NCI-H345 treated with DMSO at 0.1 percent for 48 hours (cell line): Measurements from ENCODE around the gene MYH10.

Source experiments
- DNase-seq: peaks from one replicate; lab custom pipeline; 2025; ENCODE audit not compliant: unreplicated experiment; lab: John Stamatoyannopoulos, UW

MYH10 gene

DNA sequence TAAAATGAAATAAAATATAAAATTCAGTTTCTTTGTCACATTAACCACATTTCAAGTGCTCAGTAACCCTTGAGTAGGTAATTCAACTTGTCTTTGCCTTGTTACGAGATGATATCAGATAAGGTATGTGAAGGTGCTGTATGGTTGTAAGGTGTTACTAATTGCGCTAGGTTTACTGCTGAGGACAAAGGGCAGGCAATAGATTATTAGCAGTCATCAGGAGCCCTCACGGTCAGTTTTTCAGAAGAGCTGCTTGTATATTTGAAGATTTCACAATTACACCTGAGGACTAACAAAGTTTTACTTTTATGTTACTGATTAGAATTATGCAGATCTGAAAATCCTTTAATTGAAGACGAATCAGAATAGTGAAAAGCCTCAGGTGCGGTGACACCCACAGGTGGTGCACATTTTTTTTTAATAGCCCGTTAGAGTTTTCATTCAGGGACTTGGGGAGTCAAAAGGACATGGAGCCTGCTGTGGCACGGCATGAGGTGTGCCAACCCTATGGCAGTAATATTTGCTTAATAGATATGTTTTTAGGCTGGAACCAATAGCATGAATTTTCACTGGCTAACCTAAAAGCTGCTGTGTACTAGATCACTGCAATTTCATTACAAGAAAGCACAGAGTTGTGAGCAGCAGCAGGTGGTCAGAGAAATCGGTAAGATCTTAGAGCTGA, 178.5 kb downstream of the MYH10 start:
- no peak for DNase-seq

DNA sequence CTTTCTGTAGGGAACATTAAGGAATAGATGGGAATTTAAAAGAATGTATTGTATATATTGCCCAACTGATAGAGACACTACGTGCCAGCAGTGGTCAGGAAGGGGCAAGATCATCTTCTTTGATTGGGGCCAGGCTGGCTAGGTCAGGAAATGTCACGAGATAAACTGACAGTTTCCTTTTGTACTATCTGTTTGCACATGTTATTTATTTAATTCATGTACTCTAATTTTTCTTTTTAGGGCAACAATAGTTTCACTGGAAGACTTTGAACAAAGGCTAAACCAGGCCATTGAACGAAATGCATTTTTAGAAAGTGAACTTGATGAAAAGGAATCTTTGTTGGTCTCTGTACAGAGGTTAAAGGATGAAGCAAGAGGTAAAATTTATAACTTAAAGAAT, 182.2 kb downstream of the MYH10 start:
- no peak for DNase-seq

DNA sequence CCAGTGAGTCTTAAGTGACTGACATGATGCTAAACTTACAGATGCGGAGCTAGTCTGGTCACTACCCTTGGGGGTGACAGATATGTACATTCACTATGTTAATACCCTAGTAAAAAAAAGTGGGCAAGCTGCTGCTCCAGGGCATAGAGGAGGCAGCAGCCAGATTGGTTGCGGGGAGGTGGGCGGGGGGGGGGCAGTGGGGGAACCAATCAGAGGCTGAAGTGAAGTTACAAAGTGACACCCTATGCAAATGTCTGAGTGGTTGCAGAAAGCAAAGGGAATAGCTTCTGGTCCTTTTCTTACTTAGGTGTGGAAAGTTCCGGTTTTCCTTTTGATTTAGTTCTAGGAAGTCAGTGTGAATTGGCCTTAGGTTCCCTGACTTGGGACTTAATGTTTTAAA, 182.7 kb downstream of the MYH10 start:
- DNase-seq, result no peak

DNA sequence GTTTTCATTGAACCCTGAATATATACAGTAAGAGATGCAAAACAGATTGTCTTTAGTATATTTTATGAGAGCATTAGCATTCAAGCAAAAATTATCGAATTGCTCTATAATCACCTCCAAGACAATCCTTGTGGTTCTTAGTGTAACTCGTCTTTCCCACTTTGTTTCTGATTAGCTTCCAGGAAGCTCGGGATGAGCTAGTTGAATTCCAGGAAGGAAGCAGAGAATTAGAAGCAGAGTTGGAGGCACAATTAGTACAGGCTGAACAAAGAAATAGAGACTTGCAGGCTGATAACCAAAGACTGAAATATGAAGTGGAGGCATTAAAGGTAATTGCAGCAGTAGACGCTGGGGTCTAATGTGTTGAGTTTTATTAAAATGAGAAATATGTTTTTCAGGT, 185.0 kb downstream of the MYH10 start:
- no peak for DNase-seq

DNA sequence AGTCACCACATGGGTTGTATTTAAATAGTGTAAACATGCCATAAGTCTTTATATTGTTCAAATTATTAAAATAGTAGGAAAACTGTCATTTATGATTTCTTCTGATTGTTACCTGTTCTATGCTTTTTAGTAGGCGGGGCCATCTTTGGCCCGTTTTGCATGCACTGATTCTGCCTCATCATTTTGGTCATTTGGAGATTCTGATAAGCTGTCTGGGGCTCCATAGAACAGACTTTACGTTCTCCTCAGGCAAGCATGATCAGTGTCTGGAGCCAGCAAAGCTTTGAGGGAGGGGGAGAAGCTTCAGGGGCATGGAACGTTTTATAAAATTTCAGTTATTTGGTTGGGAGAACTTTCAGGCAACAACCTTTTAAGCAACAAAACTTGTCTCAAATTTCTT, 186.0 kb downstream of the MYH10 start:
- no peak for DNase-seq

DNA sequence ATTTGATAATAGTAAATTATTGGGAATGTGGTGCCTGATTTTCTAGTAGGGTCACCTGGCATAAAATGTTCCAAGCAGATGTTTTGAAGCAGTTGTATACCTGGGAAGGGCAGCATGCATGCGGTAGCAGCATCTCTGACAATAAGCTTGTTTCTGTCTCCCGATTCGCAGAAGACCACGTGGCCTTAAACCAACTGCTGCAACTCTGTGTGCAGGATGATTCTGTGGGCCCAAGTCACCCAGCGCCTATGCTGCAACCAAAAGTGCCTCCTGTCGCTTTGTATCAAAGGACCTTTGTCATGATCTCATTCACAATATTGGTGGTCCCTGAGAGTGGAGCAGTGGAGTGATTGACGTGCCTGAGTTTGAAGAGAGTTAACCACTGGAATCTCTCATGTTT, 186.8 kb downstream of the MYH10 start:
- no peak for DNase-seq

DNA sequence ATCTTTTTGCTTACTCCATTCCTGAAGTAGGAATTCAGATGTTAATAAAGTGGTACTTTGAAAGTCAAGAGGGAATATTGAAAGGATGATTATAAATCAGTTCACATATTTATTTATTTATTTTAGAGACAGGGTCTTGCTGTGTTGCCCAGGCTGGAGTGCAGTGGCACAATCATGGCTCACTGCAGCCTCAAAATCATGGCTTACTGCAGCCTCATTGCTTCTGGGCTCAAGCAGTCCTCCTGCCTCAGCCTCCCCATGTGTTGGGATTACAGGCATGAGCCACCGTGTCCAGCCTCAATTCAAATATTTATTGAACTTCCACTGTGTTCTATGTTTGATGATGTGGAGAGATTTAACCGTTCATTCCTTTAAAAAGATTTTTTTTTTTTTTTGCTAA, 188.2 kb downstream of the MYH10 start:
- no peak for DNase-seq

DNA sequence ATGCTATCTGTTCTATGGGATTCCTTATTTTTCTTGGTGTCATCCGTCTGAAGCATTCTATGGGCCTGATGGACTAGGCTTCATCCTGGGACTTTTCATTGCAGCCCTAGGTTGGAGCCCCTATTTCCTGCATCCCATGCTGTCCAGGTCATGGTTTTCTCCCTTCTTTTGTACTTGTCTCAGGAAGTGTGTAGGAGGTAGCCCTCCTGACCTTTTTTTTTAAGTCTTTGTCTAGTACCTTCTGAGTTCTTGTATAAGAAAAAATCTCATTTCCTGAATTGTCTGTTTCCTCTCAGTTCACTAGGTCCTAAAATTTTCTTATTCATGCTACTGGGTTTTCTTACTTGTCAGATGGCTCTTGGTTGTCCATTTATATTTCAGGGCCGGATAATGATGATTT, 188.8 kb downstream of the MYH10 start:
- DNase-seq, result no peak

DNA sequence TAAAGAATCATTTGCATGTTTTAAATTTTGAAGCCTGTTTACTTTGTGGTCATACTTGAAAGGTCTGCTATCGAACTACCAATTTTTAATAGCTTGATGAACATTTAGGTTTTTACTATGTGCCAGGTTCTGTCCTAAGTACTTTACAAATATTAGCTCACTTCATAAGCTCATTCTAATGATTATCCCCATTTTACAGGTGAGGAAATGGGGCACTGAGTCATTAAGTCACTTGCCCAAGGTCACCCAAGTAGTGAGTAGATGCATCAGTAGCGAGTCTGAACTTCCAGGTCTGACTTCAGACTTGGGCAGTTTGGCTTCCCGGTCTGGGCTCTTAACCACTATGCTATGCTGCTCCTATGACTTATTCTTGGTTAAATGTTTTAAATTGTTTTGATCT, 190.8 kb downstream of the MYH10 start:
- DNase-seq, result no peak

DNA sequence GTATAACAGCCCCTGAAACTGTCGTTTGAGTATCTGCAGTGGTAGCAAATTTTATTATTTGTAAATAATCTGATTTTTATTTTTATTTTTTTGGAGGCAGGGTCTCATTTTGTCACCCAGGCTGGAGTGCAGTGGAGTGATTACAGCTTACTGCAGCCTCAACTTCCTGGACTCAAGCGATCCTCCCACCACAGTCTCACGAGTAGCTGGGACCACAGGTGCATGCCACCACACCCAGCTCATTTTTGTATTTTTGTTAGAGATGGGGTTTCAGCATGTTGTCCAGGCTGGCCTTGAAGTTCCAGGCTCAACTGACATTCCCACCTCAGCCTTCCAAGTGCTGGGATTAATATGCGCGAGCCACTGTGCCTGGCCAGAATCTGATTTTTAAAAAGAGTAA, 192.1 kb downstream of the MYH10 start:
- no peak for DNase-seq

DNA sequence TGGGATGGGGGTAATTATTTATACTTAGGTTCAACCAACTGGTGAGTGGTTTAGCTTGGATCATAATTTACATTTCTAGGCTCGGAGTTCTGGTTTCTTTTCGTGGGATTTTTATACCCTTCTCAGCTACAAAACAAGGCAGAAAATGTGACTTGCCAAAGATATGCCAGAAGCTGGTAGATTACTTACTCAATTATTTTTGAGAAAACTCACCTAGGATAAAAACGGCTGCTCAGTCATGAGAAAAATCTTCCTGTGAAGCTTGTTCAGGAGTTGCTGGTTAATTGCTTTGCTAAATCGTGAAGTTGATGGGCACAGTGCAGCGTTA, 193.7 kb downstream of the MYH10 start:
- DNase-seq, result no peak

DNA sequence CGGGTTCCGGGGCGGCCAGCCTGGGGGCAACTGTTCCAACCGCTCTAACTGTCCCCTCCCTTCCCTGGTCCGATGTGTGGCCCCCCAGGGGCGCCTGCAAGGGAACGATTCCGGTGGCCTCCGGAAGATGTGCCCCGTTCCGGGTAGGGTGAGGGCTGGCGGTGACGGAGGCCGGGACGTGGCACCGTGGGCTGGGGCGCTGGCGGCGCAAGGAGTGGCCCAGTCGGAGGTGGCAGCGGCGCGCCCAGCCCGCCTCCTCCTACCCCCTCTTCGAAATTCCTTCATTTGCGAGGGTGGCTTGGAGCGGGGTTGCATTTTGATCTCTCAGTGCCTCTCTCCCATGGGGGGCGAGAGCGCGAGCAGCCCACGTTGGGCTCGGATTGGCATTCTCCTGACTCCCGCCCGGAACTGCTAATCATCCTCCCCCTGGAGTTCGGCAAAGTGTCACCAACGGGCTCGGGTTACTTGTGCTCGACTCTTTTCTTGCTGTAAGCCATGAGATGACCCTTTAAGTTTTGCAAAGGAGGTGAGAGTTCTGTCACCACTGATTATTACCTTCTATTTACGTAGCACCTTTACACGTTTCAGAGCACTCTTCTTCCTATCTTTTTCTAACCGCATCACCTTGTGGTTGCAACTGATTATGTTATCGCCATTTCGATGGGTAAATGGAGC, 194.2 kb downstream of the MYH10 start:
- DNase-seq, result no peak

DNA sequence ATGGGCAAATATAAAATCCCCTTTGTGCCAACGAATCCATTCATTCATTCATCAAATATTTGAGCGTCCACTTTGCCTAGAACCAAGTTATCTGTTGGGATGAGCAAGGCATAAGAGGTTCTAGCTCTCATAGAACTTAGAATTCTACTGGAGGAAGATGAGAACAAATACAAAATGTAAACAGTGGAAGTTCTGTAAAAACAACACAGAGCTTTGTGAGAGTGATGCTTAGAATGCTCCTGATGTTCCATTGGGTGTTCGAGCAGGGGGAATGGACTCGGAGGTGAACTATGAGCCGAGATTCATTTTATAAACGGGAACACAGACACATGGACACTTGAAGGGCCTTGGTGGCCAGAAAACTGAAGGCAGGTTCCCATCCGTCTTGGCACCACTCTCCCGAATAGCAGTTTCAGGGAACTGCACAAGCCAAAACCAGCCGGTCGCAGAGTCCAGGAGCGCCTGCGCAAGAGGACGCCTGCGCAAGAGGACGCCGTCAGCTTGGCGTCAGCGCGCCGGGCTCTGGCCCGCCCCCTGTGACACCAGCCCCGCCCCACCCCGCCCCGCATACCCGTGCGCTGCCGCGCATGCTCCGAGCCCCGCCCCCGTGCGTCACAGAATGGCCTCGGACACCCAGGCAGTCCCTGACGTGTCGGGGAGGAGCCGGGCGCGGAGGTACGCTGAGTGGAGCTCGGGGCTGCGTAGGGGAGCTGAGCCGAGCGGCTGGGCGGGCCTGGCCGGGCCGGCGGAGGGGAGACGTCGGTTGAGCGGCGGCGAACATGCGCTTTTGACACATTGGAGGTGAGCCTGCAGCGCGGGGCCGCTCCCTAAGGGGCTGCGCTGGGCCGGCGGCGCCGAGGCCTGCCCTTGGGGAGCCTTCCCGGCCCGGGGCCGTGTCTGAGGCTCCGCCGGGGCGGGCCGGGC, 195.0 kb downstream of the MYH10 start, which contains the start of gene NDEL1:
TSS of gene NDEL1 (plus strand) at position 640 of the 924 bp plus-strand sequence. CDS start 8,388 bp downstream, outside the sequence.
- peak; percentile 75 for DNase-seq

DNA sequence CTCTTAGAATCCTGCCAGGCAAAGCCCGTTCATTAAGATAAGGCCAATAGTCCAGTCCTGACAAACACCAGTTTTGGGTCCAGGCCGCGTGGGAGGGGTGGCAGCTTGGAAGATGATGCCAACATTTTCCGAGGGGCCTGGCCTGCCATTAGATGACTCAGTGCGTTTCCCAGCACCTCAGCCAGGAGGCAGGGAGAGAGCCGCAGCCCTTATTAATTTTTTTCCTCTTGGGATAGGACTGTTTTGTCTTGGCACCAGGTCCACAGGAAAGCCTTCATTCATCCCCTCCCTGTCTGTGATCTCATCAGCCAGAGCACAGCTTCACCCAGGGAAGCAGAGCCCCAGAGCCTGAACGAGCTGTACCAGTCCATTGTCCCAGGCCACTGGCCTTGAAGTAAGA, 199.6 kb downstream of the MYH10 start:
- DNase-seq, result no peak

DNA sequence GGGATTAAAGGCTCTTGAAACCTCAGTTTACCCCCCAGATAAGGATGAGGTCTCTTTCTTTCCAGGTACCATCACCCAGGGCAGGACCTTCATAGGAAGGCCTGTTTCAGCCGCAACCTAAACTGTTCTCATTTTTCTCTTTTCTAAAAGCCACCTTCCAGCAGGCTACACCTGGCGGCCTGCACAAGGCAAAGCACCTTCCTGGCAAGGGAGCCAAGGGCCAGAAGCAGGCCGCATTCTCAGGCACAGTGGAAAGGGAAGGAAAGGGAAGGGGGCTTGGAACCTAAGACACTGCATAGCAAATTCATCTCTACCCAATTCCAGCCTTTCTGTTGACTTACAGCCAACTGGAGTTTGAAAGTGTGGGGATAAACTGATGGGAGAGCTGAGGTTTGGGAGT, 203.7 kb downstream of the MYH10 start:
- no peak for DNase-seq

DNA sequence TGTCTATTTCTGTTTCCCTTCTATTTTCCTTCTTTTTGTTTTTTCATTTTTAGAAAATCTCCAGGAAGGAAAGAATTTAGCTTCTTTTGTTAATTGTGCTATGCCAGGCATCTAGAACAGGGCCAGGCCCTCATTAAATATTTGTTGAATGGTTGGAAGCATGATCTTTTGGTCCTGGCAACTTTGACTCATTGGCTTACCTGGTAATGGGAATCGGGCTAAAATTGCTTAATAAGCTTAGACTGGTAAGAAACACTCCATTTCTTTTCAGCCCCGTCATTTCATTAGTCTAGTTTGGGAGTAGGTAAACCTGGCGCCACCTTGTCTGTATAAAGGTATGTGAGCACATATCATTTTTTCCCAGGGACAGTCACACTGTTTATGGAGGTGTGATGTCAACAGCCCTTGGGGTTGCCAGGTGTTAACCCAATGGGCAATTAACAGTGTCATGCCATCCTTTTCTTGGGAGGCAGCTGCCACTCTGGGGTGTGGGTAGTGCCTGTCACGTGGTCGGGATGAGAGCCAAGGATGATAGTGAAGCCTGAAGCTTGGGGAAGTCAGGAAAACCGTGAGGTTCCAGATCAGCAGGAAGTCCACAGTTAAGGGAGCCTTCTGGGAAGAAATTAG, 204.3 kb downstream of the MYH10 start:
- no peak for DNase-seq
